Loucy (cell line): ENCODE results near the gene CNBD2.

Source experiments
- EZH2phosphoT487 ChIP-seq: fragments of 200-600 bp; IDR thresholded peaks from 2 replicates; pipeline ENCODE4 v1.6.1; 2018; ENCODE audit warnings: antibody characterized with exemption, mild to moderate bottlenecking, moderate library complexity, borderline replicate concordance
- TF ChIP-seq, protein P1 (sequence below): fragments of 200-600 bp; sonication (generic); conservative IDR thresholded peaks from 2 replicates; pipeline ENCODE4 v1.5.1; 2014; ENCODE audit warnings: mild to moderate bottlenecking, antibody characterized with exemption, low read length

DNA sequence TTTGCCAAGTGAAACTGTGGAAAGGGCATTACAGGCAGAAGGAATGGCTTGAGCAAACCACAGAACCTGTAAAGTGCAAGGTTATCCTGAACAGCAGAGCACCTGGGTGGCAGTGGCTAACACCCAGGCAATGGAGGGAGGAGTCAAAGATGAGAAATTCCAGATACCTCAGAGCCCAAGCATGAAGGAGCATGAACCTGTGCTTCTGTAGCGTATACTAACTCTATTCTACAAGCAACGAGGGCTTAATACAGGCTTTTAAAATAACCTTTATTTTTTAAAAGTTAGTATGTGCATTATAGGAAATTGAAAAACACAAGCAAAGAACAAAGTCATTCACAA lies 77.0 kb downstream of the CNBD2 start:
- TF ChIP-seq, protein P1, sequence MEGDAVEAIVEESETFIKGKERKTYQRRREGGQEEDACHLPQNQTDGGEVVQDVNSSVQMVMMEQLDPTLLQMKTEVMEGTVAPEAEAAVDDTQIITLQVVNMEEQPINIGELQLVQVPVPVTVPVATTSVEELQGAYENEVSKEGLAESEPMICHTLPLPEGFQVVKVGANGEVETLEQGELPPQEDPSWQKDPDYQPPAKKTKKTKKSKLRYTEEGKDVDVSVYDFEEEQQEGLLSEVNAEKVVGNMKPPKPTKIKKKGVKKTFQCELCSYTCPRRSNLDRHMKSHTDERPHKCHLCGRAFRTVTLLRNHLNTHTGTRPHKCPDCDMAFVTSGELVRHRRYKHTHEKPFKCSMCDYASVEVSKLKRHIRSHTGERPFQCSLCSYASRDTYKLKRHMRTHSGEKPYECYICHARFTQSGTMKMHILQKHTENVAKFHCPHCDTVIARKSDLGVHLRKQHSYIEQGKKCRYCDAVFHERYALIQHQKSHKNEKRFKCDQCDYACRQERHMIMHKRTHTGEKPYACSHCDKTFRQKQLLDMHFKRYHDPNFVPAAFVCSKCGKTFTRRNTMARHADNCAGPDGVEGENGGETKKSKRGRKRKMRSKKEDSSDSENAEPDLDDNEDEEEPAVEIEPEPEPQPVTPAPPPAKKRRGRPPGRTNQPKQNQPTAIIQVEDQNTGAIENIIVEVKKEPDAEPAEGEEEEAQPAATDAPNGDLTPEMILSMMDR = no peak
- TF ChIP-seq EZH2phosphoT487 = no peak
